ENCODE measurements around the gene TBC1D14.

Gene TBC1D14

DNA sequence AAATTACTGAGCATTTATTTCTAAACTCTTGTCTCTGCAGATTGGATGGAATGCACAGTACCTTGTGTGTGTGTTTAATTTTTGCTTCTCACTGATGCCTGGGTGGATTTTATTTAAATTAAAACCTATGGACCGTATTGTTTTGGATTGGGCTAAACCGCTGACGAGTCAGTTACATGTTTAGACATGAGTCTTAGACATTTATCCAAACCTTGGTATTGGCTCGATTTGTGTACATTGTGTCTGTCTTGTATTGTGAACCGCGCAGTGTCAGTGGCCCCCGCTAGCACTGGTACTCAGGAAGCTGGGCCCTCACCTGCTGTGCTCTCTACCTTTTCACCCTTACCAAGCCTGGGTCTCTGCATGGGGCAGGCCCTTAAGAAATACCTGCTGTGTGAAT, 92.7 kb downstream of the TBC1D14 start:
- H3K9ac ChIP-seq (ENCODE audit: low read length), result no peak overlapping the region
- no peaks in the 10 kb centered on the region for H3K79me2 ChIP-seq (ENCODE audit: insufficient read depth, low read length)
- no peaks in the 10 kb centered on the region for H3K9me2 ChIP-seq (replicated peaks; ENCODE audit: insufficient read depth, low read length)
- no peaks in the 10 kb centered on the region for H4K20me1 ChIP-seq (ENCODE audit: low read depth, low read length)
- H3K4me2 ChIP-seq (ENCODE audit: low read depth, low read length, poor library complexity, severe bottlenecking), result no peak overlapping the region
- H2AFZ ChIP-seq (ENCODE audit: low read depth, low read length, severe bottlenecking), result no peak overlapping the region
- H3K9me3 ChIP-seq (ENCODE audit: insufficient read depth, low read length), result no peaks in the 10 kb centered on the region
- TF ChIP-seq EZH2phosphoT487 (conservative IDR thresholded peaks at IDR 0.05; ENCODE audit: low read length), result no peak
- TF ChIP-seq, protein P1, sequence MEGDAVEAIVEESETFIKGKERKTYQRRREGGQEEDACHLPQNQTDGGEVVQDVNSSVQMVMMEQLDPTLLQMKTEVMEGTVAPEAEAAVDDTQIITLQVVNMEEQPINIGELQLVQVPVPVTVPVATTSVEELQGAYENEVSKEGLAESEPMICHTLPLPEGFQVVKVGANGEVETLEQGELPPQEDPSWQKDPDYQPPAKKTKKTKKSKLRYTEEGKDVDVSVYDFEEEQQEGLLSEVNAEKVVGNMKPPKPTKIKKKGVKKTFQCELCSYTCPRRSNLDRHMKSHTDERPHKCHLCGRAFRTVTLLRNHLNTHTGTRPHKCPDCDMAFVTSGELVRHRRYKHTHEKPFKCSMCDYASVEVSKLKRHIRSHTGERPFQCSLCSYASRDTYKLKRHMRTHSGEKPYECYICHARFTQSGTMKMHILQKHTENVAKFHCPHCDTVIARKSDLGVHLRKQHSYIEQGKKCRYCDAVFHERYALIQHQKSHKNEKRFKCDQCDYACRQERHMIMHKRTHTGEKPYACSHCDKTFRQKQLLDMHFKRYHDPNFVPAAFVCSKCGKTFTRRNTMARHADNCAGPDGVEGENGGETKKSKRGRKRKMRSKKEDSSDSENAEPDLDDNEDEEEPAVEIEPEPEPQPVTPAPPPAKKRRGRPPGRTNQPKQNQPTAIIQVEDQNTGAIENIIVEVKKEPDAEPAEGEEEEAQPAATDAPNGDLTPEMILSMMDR (IDR thresholded peaks at IDR 0.05; ENCODE audit: insufficient read depth, low read length, poor library complexity, severe bottlenecking), result no peak
- no peak overlapping the region for H3K4me3 ChIP-seq (ENCODE audit: insufficient read depth, low read length, poor library complexity, severe bottlenecking)
- no peaks in the 10 kb centered on the region for H3K36me3 ChIP-seq (ENCODE audit: low read length)
- no peaks in the 10 kb centered on the region for H3K27me3 ChIP-seq (ENCODE audit: low read length)
- no peak overlapping the region for H3K27ac ChIP-seq (ENCODE audit: low read depth, low read length)
- no peaks in the 10 kb centered on the region for H3F3A ChIP-seq (ENCODE audit: insufficient read depth)

DNA sequence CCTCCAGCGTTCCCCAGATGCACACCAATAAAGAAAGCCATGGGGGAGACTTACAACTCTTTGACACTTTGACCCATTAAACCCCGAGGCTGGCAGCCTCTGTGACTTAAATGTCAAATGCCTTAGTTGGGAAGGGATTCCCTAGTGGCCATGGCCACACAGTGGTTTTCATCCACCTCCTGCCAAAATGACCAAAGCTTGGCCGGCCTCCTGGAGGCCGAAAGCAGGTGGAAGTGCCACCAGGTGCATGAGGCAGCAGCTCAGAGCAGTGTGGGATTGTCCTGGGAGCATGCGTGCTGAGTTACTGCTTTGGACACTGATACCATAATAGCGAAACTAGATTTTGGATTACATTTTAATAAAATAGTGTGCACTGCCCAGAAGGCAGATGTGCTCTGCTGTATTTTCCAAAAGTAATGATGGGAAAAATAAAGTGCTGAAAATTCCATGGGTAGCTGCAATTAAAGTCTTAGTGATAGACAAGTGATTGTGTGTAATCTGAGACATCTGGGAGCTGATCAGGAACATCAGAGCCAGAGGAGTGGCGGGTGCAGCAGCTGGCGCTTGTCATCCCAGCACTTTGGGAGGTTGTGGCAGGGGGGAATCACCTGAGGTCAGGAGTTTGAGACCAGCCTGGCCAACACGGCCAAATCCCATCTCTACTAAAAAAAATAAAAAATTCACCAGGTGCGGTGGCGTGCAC, 93.7 kb downstream of the TBC1D14 start:
- Histone ChIP-seq H3K4me2 (ENCODE audit: low read depth, low read length, poor library complexity, severe bottlenecking) (no peak overlapping the region), H3K36me3 (ENCODE audit: low read length) (no peaks in the 10 kb centered on the region), H3F3A (ENCODE audit: insufficient read depth) (no peaks in the 10 kb centered on the region), H3K9me3 (ENCODE audit: insufficient read depth, low read length) (no peaks in the 10 kb centered on the region), H2AFZ (ENCODE audit: low read depth, low read length, severe bottlenecking) (no peak overlapping the region), H3K79me2 (ENCODE audit: insufficient read depth, low read length) (no peaks in the 10 kb centered on the region), H4K20me1 (ENCODE audit: low read depth, low read length) (no peaks in the 10 kb centered on the region), H3K4me3 (ENCODE audit: insufficient read depth, low read length, poor library complexity, severe bottlenecking) (no peak overlapping the region), H3K27me3 (ENCODE audit: low read length) (no peaks in the 10 kb centered on the region), H3K9me2 (replicated peaks; ENCODE audit: insufficient read depth, low read length) (no peaks in the 10 kb centered on the region), H3K9ac (ENCODE audit: low read length) (no peak overlapping the region), H3K27ac (ENCODE audit: low read depth, low read length) (no peak overlapping the region)
- TF ChIP-seq EZH2phosphoT487 (conservative IDR thresholded peaks at IDR 0.05; ENCODE audit: low read length), result no peak
- TF ChIP-seq, protein P1 (IDR thresholded peaks at IDR 0.05; ENCODE audit: insufficient read depth, low read length, poor library complexity, severe bottlenecking), result no peak

DNA sequence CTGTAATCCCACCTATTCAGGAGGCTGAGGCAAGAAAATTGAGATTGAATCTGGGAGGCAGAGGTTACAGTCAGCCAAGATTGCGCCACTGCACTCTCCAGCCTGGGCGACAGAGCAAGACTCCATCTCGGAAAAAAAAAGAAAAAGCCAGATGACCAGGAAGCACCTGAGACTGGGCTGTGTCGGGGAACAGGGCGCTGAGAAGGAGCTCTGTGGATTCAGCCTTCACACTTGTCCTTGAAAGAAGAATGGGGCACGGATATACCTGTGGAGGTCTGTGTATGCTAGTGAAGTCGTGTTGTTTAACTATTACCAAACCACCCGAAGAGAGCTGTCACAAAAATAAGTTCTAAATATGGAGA, 94.2 kb downstream of the TBC1D14 start:
- no peak overlapping the region for H2AFZ ChIP-seq (ENCODE audit: low read depth, low read length, severe bottlenecking)
- H3K9ac ChIP-seq (ENCODE audit: low read length), result no peak overlapping the region
- no peak overlapping the region for H3K4me2 ChIP-seq (ENCODE audit: low read depth, low read length, poor library complexity, severe bottlenecking)
- H3K9me2 ChIP-seq (replicated peaks; ENCODE audit: insufficient read depth, low read length), result no peaks in the 10 kb centered on the region
- H3K79me2 ChIP-seq (ENCODE audit: insufficient read depth, low read length), result no peaks in the 10 kb centered on the region
- no peaks in the 10 kb centered on the region for H3K9me3 ChIP-seq (ENCODE audit: insufficient read depth, low read length)
- H3K27me3 ChIP-seq (ENCODE audit: low read length), result no peaks in the 10 kb centered on the region
- no peaks in the 10 kb centered on the region for H3K36me3 ChIP-seq (ENCODE audit: low read length)
- TF ChIP-seq, protein P1 (IDR thresholded peaks at IDR 0.05; ENCODE audit: insufficient read depth, low read length, poor library complexity, severe bottlenecking), result no peak
- TF ChIP-seq EZH2phosphoT487 (conservative IDR thresholded peaks at IDR 0.05; ENCODE audit: low read length), result no peak
- H4K20me1 ChIP-seq (ENCODE audit: low read depth, low read length), result no peaks in the 10 kb centered on the region
- H3F3A ChIP-seq (ENCODE audit: insufficient read depth), result no peaks in the 10 kb centered on the region
- H3K27ac ChIP-seq (ENCODE audit: low read depth, low read length), result no peak overlapping the region
- no peak overlapping the region for H3K4me3 ChIP-seq (ENCODE audit: insufficient read depth, low read length, poor library complexity, severe bottlenecking)

All from SU-DHL-6 (cell line).